ENCODE data around the gene POU2F3. TPM values are rescaled to one million over a fixed set of nuclear protein-coding genes. Genes with fewer than 3 reads are reported as not detected.
A peak's percentile ranks its signal among the peaks of the same experiment; 100 is the strongest.

The POU2F3 gene
- total and polyA plus RNA-seq, 2 experiments from 2014 or later = not detected

- no peaks in the 10 kb centered on the region for H3K36me3 ChIP-seq (replicated peaks; ENCODE audit: insufficient read depth, low read depth)
- H3K9me2 ChIP-seq (replicated peaks; ENCODE audit: insufficient read depth) = no peaks in the 10 kb centered on the region
- H3K4me3 ChIP-seq = no peak overlapping the region
- H3K4me1 ChIP-seq (ENCODE audit: insufficient read depth) = peaks cover 32% of the 10 kb centered on the region
- no peaks in the 10 kb centered on the region for H3K27me3 ChIP-seq
- peaks cover 2% of the 10 kb centered on the region for H3K79me2 ChIP-seq
- peak overlapping the region; percentile 88 for H3K27ac ChIP-seq
- H3K9me3 ChIP-seq (ENCODE audit: low read depth) = no peaks in the 10 kb centered on the region
- no peak for DNase-seq (ENCODE audit: low spot score)
- 85% methylated on average over 4 of the region's 4 CpGs for WGBS (ENCODE audit: low lambda C conversion rate, missing lambda C conversion rate)
- H2AFZ ChIP-seq = no peak overlapping the region
- peak overlapping the region; percentile 82 for H3K4me2 ChIP-seq
- no peaks in the 10 kb centered on the region for H4K20me1 ChIP-seq (ENCODE audit: insufficient read depth, poor library complexity, severe bottlenecking)
- TF ChIP-seq EZH2phosphoT487 (IDR thresholded peaks at IDR 0.05; ENCODE audit: low read depth, severe bottlenecking, unreplicated experiment) (no peak), CTCF (IDR thresholded peaks at IDR 0.05; ENCODE audit: poor library complexity) (no peak), EZH2 (IDR thresholded peaks at IDR 0.05; ENCODE audit: borderline replicate concordance) (no peak)
Measured at GRCh38 chr11:120327311-120327710, 87.4 kb downstream of the POU2F3 start.

- no peak for TF ChIP-seq EZH2phosphoT487 (IDR thresholded peaks at IDR 0.05; ENCODE audit: low read depth, severe bottlenecking, unreplicated experiment)
- TF ChIP-seq EZH2 (IDR thresholded peaks at IDR 0.05; ENCODE audit: borderline replicate concordance) = no peak
- TF ChIP-seq CTCF (IDR thresholded peaks at IDR 0.05; ENCODE audit: poor library complexity) = no peak
- H3K79me2 ChIP-seq = peaks cover 2% of the 10 kb centered on the region
- H3K9me3 ChIP-seq (ENCODE audit: low read depth) = no peaks in the 10 kb centered on the region
- no peak overlapping the region for H3K4me2 ChIP-seq
- DNase-seq (ENCODE audit: low spot score) = no peak
- H3K4me3 ChIP-seq = no peak overlapping the region
- no peaks in the 10 kb centered on the region for H4K20me1 ChIP-seq (ENCODE audit: insufficient read depth, poor library complexity, severe bottlenecking)
- H3K36me3 ChIP-seq (replicated peaks; ENCODE audit: insufficient read depth, low read depth) = no peaks in the 10 kb centered on the region
- peaks cover 33% of the 10 kb centered on the region for H3K4me1 ChIP-seq (ENCODE audit: insufficient read depth)
- no peaks in the 10 kb centered on the region for H3K27me3 ChIP-seq
- no peak overlapping the region for H2AFZ ChIP-seq
- 85% methylated on average over 3 of the region's 3 CpGs for WGBS (ENCODE audit: low lambda C conversion rate, missing lambda C conversion rate)
- no peak overlapping the region for H3K27ac ChIP-seq
- no peaks in the 10 kb centered on the region for H3K9me2 ChIP-seq (replicated peaks; ENCODE audit: insufficient read depth)
Measured at GRCh38 chr11:120329556-120329955, 89.6 kb downstream of the POU2F3 start.

GRCh38 chr11:120330045-120330444 lies 90.1 kb downstream of the POU2F3 start:
- Histone ChIP-seq H3K27me3 (no peaks in the 10 kb centered on the region), H3K4me3 (no peak overlapping the region), H3K27ac (no peak overlapping the region), H3K79me2 (peaks cover 2% of the 10 kb centered on the region), H3K9me3 (ENCODE audit: low read depth) (no peaks in the 10 kb centered on the region), H3K9me2 (replicated peaks; ENCODE audit: insufficient read depth) (no peaks in the 10 kb centered on the region), H3K4me2 (no peak overlapping the region), H3K4me1 (ENCODE audit: insufficient read depth) (peaks cover 33% of the 10 kb centered on the region), H4K20me1 (ENCODE audit: insufficient read depth, poor library complexity, severe bottlenecking) (no peaks in the 10 kb centered on the region), H3K36me3 (replicated peaks; ENCODE audit: insufficient read depth, low read depth) (no peaks in the 10 kb centered on the region), H2AFZ (no peak overlapping the region)
- no peak for DNase-seq (ENCODE audit: low spot score)
- WGBS (ENCODE audit: low lambda C conversion rate, missing lambda C conversion rate) = over 99% methylated on average over 6 of the region's 6 CpGs
- no peak for TF ChIP-seq EZH2phosphoT487 (IDR thresholded peaks at IDR 0.05; ENCODE audit: low read depth, severe bottlenecking, unreplicated experiment)
- no peak for TF ChIP-seq CTCF (IDR thresholded peaks at IDR 0.05; ENCODE audit: poor library complexity)
- TF ChIP-seq EZH2 (IDR thresholded peaks at IDR 0.05; ENCODE audit: borderline replicate concordance) = no peak
